GM18870 (cell line): ENCODE data around the gene TCF4.

Experiments used
- ATAC-seq: cut with Tn5 transposase; IDR thresholded peaks from one replicate; pipeline ENCODE4 v1.9.1; 2021; ENCODE audit warnings: moderate library complexity; ENCODE audit not compliant: unreplicated experiment

Gene TCF4

GRCh38 chr18:55546851-55547704 is 40.9 kb downstream of the TCF4 start:
- ATAC-seq = no peak

GRCh38 chr18:55544014-55544413 is 44.0 kb downstream of the TCF4 start:
- ATAC-seq = no peak

- ATAC-seq = no peak
Observed at GRCh38 chr18:55543130-55543704, 44.8 kb downstream of the TCF4 start.

GRCh38 chr18:55541571-55541970 is 46.4 kb downstream of the TCF4 start:
- no peak for ATAC-seq

- no peak for ATAC-seq
Observed at GRCh38 chr18:55539240-55539639, 48.8 kb downstream of the TCF4 start.

- ATAC-seq = no peak
Observed at GRCh38 chr18:55534996-55535395, 53.0 kb downstream of the TCF4 start.

- ATAC-seq = no peak
Observed at GRCh38 chr18:55534547-55534946, 53.4 kb downstream of the TCF4 start.

- no peak for ATAC-seq
Observed at GRCh38 chr18:55530166-55530565, 57.8 kb downstream of the TCF4 start.

GRCh38 chr18:55529581-55529980 is 58.4 kb downstream of the TCF4 start:
- ATAC-seq = no peak

GRCh38 chr18:55525845-55526244 is 62.1 kb downstream of the TCF4 start:
- no peak for ATAC-seq

GRCh38 chr18:55524353-55525073 is 63.5 kb downstream of the TCF4 start:
- ATAC-seq = no peak

GRCh38 chr18:55523001-55523400 is 65.0 kb downstream of the TCF4 start:
- no peak for ATAC-seq

GRCh38 chr18:55522011-55522410 is 66.0 kb downstream of the TCF4 start:
- ATAC-seq = no peak

- no peak for ATAC-seq
Observed at GRCh38 chr18:55517055-55517454, 70.9 kb downstream of the TCF4 start.

GRCh38 chr18:55515941-55516710 is 71.9 kb downstream of the TCF4 start:
- no peak for ATAC-seq

- ATAC-seq = no peak
Observed at GRCh38 chr18:55515214-55515613, 72.8 kb downstream of the TCF4 start.

- no peak for ATAC-seq
Observed at GRCh38 chr18:55513161-55513560, 74.8 kb downstream of the TCF4 start.

- no peak for ATAC-seq
Observed at GRCh38 chr18:55511277-55511676, 76.7 kb downstream of the TCF4 start.

GRCh38 chr18:55510809-55511208 is 77.2 kb downstream of the TCF4 start:
- peak; percentile 8 for ATAC-seq

- ATAC-seq = peak; percentile 87
Observed at GRCh38 chr18:55509631-55510324, 78.2 kb downstream of the TCF4 start.

- ATAC-seq = no peak
Observed at GRCh38 chr18:55508651-55509050, 79.3 kb downstream of the TCF4 start.
